Right lung (tissue), 5 donors: ENCODE data around the gene MSN. TPM values are rescaled to one million over a fixed set of nuclear protein-coding genes. Genes with fewer than 3 reads are reported as not detected.

ENCODE experiments used
- DNase-seq, 2 donors: peaks; one replicate each; pipeline ENCODE4 v3.0.0-alpha.2; 2013
- polyA plus RNA-seq, 5 donors: library from polyadenylated mRNA; unstranded; fragments of 120-200 nt; gene quantifications; one replicate each; pipeline versions ENCODE4 v1.2.1 to v1.2.3, GENCODE V29; 2013; ENCODE audit warnings: inconsistent platforms in 1 of 5, low replicate concordance in 1 of 5; ENCODE audit not compliant: insufficient read length in 5 of 5, insufficient read depth in 1 of 5

Gene MSN
- polyA plus RNA-seq, 5 donors: 367 to 440 (median 375) TPM

GRCh38 chrX:65668377-65669310 is 1.2 kb downstream of the MSN start:
- DNase-seq: peak; percentile 71 to 80

GRCh38 chrX:65671286-65671685 is 3.8 kb downstream of the MSN start:
- DNase-seq: no peak

- DNase-seq: no peak
Measured at GRCh38 chrX:65671966-65672365, 4.5 kb downstream of the MSN start.

GRCh38 chrX:65673857-65674203 is 6.4 kb downstream of the MSN start:
- no peak for DNase-seq

DNA sequence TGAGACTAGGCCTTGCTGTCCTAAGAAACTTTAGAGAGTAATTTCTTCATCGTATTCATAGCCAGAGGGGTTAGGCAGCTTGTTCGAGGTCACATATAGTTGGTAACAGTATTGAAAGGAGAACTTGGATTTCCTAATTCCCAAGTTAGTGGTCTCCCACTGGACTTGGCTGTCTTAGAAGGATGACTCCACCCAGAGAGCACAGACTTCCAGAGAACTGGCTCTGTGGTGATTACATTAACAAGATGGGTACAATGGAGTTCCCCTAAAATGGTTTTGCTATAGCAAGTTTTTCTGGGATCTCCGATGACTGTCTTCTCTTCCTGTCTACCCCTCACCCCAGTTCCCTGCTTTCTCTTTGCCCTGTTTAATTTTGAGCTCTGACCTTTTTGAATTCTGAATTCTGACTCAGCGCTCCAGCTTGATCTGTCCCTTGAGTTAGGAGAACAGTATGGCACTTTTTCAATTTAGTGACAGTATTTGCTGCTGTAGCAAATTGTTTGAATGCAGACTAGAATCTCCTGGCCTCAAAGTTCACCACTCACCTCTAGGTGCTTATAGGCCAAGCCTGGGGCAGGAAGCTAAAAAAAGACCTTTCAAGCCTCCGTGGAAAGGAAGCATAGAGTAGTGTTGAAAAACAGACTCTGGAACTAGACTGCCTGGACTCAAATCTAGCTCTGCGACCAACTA is 6.9 kb downstream of the MSN start:
- no peak for DNase-seq

DNA sequence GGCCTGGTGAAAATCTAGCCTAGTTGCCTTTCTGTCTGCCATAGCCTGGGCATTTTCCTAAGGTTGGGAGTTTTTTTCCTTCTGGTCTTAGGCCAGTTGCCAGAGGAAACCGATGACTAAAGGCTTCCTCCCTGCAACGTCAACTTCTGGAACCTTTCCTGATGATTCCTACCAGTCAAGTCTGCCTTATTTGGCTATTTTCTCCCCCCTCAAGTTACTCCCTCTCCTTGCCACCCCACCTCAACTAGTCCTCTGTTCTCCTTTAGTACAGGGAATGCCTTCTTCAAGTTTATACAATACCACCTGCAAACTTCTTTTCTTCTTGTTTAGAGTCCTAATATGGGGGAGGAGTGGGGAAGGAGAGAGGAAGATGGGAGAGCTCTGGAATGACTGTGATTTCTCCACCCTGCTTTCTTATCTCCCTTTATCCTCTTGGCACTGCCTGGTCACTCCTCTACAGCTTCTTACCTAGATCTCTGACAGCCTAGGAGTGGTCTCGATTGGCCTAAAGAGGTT is 10.6 kb downstream of the MSN start:
- peak in 1 of 2 donors; percentile 42 for DNase-seq

DNA sequence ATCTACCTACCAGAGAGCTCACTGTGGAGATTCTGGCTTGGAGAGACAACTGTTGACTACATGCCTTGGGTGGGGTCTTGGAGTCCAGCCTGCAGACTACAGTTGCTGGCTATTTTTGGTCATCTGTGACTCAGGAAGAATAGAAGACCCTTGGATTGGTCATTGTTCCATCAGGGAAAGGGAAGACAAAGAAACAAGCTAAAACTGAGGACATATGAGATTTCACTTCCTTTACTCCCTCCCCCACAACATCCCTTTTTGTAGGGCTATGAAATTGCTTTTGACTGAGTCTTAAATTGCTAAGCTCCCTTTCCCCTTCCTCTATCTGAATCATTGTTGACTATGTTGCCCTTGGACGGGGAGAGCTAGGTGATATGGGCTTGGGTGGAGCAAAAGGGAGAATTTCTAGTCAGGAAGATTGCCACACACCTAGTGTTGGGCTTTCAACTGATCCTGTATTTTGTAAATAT is 11.7 kb downstream of the MSN start:
- DNase-seq: no peak

- DNase-seq: no peak
Measured at GRCh38 chrX:65681810-65682209, 14.4 kb downstream of the MSN start.

GRCh38 chrX:65685112-65685511 is 17.7 kb downstream of the MSN start:
- no peak for DNase-seq

GRCh38 chrX:65686236-65686635 is 18.8 kb downstream of the MSN start:
- no peak for DNase-seq

DNA sequence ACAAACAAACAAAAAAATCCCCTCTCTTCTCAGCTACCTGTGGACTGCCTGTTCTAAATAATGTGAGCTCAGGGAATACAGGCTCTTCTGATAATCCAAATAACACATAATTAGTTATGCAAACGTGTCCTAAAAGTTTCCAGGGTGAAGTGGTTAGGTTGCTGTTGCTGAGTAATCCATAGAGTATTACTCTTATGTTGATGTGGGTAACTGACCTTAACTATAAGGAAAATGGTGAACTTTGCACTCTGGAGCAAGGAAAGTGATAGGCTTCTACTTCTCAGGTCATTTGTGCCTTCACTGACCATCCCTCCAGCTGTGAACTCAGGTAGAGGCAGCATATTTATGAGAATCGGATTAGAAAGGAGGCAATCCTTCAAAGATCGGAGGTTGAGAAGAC is 19.9 kb downstream of the MSN start:
- DNase-seq: no peak

DNA sequence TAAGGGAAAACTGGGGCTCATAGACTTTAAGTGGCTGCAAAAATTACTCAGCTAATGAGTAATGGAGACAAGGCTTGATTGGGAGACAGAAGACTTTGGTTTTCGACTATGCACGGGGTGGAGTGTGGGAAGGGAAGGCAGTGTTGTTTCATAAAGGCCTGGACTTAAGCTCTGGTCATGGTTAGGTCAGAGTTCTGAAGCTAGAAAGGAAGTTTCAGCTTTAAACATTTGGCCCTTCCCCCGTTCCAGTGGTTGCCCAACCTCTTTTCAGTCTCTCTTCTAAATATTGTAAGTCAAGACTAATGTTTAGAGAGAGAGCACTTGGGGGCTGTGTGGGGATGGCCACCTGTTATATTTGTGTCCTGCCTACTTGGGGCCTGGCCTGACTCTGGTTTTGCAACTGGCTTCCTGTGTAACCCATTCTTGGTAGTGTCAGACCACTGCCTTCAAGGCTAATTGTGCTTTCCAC is 21.0 kb downstream of the MSN start:
- DNase-seq: no peak

GRCh38 chrX:65689377-65689776 is 21.9 kb downstream of the MSN start:
- no peak for DNase-seq

GRCh38 chrX:65690057-65690855 is 22.8 kb downstream of the MSN start:
- DNase-seq: no peak

GRCh38 chrX:65695849-65696449 is 28.5 kb downstream of the MSN start:
- no peak for DNase-seq

GRCh38 chrX:65696613-65697012 is 29.2 kb downstream of the MSN start:
- DNase-seq: no peak

DNA sequence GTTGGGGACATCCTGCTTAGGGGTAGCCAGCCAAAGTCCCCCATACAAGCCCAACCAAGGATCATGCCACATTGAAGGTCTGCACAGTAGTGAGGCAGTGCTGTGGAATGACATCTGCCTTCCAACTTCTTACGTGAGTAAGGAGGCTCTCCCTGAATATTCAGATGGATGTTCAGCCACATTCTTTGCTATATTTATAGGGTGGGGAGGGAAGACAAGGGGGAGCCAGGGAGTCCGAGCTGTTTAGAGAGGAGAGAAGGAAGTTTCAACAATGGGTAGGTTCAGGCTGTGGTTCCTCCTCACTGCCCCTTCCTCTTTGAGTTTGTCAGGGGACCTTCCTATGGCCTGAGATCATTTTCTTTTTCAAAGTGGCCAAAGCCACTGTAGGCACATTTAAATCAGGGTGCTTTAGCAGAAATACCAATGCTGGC is 29.8 kb downstream of the MSN start:
- DNase-seq: no peak

DNA sequence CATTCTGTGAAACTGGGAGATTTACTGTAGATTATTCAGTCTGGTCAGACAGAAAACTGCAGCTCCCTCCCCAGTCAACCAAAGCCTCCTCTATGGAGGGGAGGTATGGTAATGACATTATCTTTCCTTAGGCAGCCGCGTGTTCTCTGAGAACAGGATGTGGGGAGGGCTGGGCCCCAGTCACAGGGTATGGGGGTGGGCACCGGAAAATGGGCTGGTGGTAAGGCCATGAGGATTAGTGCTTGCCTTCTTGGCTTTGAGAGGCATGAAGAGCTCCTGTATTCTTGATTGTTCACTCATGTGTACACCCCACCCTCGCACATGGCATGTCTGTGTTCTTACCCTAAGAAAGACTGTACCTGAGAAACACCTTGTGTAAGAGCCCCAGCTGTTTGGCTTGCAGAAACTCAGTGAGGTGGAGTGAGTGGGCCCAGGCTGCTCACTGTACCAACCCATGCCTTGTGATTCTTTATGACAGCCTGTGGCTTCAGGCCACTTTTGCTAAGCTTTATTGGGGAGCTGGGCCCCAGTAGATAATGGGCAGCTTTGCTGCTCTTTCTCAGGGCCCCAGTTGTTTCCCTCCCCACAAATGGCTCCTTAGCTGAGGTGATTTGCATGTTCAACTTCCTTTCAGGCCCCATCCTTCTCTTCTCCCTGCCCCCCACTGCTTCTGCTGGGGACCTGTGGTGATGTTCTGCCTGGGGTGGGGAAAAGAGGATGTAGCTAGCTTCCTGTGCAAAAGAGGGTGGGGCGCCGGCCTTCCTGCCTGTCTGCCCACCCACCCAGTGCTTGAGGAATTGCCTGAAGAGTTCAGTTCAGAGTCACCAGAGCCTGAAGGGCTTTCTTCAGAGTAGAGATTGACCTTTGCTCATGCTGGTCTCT is 30.7 kb downstream of the MSN start:
- no peak for DNase-seq

DNA sequence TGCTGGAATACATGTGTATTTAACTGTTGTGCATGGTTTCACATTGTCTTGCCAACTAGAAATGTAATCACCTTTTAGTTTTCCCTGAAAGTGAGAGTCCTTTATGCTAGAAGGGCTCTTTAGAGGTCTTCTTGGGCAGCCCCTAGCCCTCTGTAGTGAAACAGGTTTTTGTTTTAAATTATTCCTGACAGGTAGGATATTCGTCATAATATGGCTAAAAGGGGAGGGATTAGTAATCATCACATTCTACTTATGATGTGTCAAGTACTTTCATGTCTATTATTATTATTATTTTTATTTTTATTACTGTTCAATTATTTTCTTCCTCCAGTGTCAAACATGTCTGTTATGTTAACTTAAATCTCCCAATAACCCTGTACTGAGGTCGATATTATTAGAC is 35.5 kb downstream of the MSN start:
- no peak for DNase-seq

DNA sequence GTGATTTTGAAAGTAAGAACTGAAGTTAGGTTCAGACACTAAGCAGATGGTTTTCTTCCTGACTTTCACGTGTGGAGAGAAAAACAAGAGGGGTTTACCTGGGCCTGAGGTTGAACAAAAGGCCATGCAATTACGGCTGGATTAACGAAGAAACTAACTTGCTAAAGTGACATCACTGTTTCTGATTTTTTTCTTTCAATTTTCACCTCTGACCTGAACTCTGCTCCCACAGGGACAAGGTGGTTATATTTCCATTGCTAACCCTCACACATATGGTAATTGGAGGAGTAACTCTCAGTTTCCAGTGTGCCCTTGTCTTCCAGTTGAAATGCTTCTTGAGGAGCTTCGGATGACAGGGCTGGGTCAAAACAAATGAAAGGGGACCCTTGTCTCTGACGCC is 38.0 kb downstream of the MSN start:
- DNase-seq: no peak
